GM18870 (cell line): ENCODE data around the gene ADGRG6.
"Not testable (repeated sequence)": the region's sequence is repeated elsewhere in the genome, so short reads cannot be mapped to it uniquely, and the experiment has no call there.

Source experiments
- ATAC-seq: cut with Tn5 transposase; IDR thresholded peaks from one replicate; pipeline ENCODE4 v1.9.1; 2021; ENCODE audit warnings: moderate library complexity; ENCODE audit not compliant: unreplicated experiment

The ADGRG6 gene

GRCh38 chr6:142440600-142441293 is 138.9 kb downstream of the ADGRG6 start:
- no peak for ATAC-seq

- ATAC-seq: no peak
Measured at GRCh38 chr6:142441716-142442115, 139.9 kb downstream of the ADGRG6 start.

- ATAC-seq: no peak
Measured at GRCh38 chr6:142443102-142443501, 141.3 kb downstream of the ADGRG6 start.

GRCh38 chr6:142443532-142443931 is 141.7 kb downstream of the ADGRG6 start:
- no peak for ATAC-seq

- no peak for ATAC-seq
Measured at GRCh38 chr6:142444376-142444775, 142.6 kb downstream of the ADGRG6 start.

- no peak for ATAC-seq
Measured at GRCh38 chr6:142444881-142445301, 143.1 kb downstream of the ADGRG6 start.

GRCh38 chr6:142446168-142446567 is 144.4 kb downstream of the ADGRG6 start:
- ATAC-seq: no peak

- ATAC-seq: no peak
Measured at GRCh38 chr6:142446576-142446975, 144.8 kb downstream of the ADGRG6 start.

GRCh38 chr6:142448091-142448729 is 146.4 kb downstream of the ADGRG6 start:
- no peak for ATAC-seq

GRCh38 chr6:142450856-142451255 is 149.0 kb downstream of the ADGRG6 start:
- ATAC-seq: not testable (repeated sequence)

- ATAC-seq: no peak
Measured at GRCh38 chr6:142452993-142453392, 151.2 kb downstream of the ADGRG6 start.

- not testable (repeated sequence) for ATAC-seq
Measured at GRCh38 chr6:142454196-142454595, 152.4 kb downstream of the ADGRG6 start.

- not testable (repeated sequence) for ATAC-seq
Measured at GRCh38 chr6:142454848-142455247, 153.0 kb downstream of the ADGRG6 start.

- ATAC-seq: no peak
Measured at GRCh38 chr6:142455957-142456589, 154.3 kb downstream of the ADGRG6 start.

- no peak for ATAC-seq
Measured at GRCh38 chr6:142457638-142458406, 156.0 kb downstream of the ADGRG6 start.

- no peak for ATAC-seq
Measured at GRCh38 chr6:142458836-142459235, 157.0 kb downstream of the ADGRG6 start.

- no peak for ATAC-seq
Measured at GRCh38 chr6:142459271-142459670, 157.5 kb downstream of the ADGRG6 start.

GRCh38 chr6:142462260-142462659 is 160.5 kb downstream of the ADGRG6 start:
- no peak for ATAC-seq

- ATAC-seq: no peak
Measured at GRCh38 chr6:142463988-142464387, 162.2 kb downstream of the ADGRG6 start.

- ATAC-seq: no peak
Measured at GRCh38 chr6:142469220-142469619, 167.4 kb downstream of the ADGRG6 start.

GRCh38 chr6:142470421-142470820 is 168.6 kb downstream of the ADGRG6 start:
- ATAC-seq: no peak
